Stimulated activated naive CD8-positive, alpha-beta T cell treated with anti-CD3 and anti-CD28 coated beads, Interleukin-15, amount 100 ng/mL, for 72 hours (primary cell): ENCODE data around the gene ZNF2.

Experiments
- ATAC-seq: fragments of 150-1000 bp; cut with Tn5 transposase; 2 replicates; pipeline ENCODE4 v1.10.0; 2021; ENCODE audit warnings: mild to moderate bottlenecking, moderate library complexity
- DNase-seq, 2 donors: peaks; one replicate each; pipeline ENCODE4 v3.0.0; 2021 to 2022
- H3K27ac Mint-ChIP-seq, 2 donors: one replicate each; pipeline ENCODE4 v1.8.0; 2022; ENCODE audit warnings: mild to moderate bottlenecking in 2 of 2, mixed read lengths in 2 of 2, moderate library complexity in 2 of 2
- H3K27me3 Mint-ChIP-seq: one replicate; pipeline ENCODE4 v1.8.0; 2022; ENCODE audit warnings: mixed read lengths
- H3K4me1 Mint-ChIP-seq: one replicate; pipeline ENCODE4 v1.8.0; 2022; ENCODE audit warnings: mild to moderate bottlenecking, mixed read lengths
- H3K4me3 Mint-ChIP-seq, 2 donors: one replicate each; pipeline ENCODE4 v1.8.0; 2022; ENCODE audit warnings: mild to moderate bottlenecking in 2 of 2, mixed read lengths in 2 of 2, moderate library complexity in 1 of 2
- H3K9me3 Mint-ChIP-seq, 2 donors: one replicate each; pipeline ENCODE4 v1.8.0; 2022; ENCODE audit warnings: mixed read lengths in 2 of 2

ZNF2 gene

GRCh38 chr2:95165371-95166064 lies at the start of gene ZNF2:
TSS of gene ZNF2 (plus strand) at chr2:95165809. CDS start at chr2:95176227, 10,418 bp downstream.
- ATAC-seq (peak; percentile 96), DNase-seq (peak; percentile 91 to 95)
- Mint-ChIP-seq H3K9me3 (no peaks in the 10 kb centered on the region), H3K27me3 (no peaks in the 10 kb centered on the region), H3K4me1 (peaks cover 51% of the 10 kb centered on the region), H3K4me3 (peak within 1 kb of the TSS; percentile 93 to 97), H3K27ac (peak within 1 kb of the TSS; percentile 92 to 99)

GRCh38 chr2:95121093-95121406 lies 44.6 kb upstream of the ZNF2 start:
- DNase-seq = no peak
- Mint-ChIP-seq H3K4me3 (peak overlapping the region; percentile 95 to 97), H3K27me3 (no peaks in the 10 kb centered on the region), H3K9me3 (no peaks in the 10 kb centered on the region), H3K27ac (peak overlapping the region; percentile 98), H3K4me1 (peaks cover 49% of the 10 kb centered on the region)
- no peak for ATAC-seq

GRCh38 chr2:95121407-95122196 lies 44.0 kb upstream of the ZNF2 start, which contains the start of gene MRPS5:
TSS of gene MRPS5 (minus strand) at chr2:95121808. CDS start at chr2:95121791, 17 bp downstream.
- H3K4me3 Mint-ChIP-seq = peak within 1 kb of the TSS; percentile 95 to 97
- peak; percentile 95 for ATAC-seq
- H3K4me1 Mint-ChIP-seq = peaks cover 49% of the 10 kb centered on the region
- no peaks in the 10 kb centered on the region for H3K9me3 Mint-ChIP-seq
- peak; percentile 87 to 91 for DNase-seq
- peak within 1 kb of the TSS; percentile 98 for H3K27ac Mint-ChIP-seq
- H3K27me3 Mint-ChIP-seq = no peaks in the 10 kb centered on the region

- Mint-ChIP-seq H3K9me3 (no peaks in the 10 kb centered on the region), H3K27ac (peak overlapping the region; percentile 91 to 98), H3K4me1 (peaks cover 46% of the 10 kb centered on the region), H3K4me3 (peak overlapping the region; percentile 95 to 97), H3K27me3 (no peaks in the 10 kb centered on the region)
- DNase-seq = no peak
- ATAC-seq = peak; percentile 4
Observed at GRCh38 chr2:95122197-95122551, 43.4 kb upstream of the ZNF2 start.

GRCh38 chr2:95138702-95139101 lies 26.9 kb upstream of the ZNF2 start:
- no peaks in the 10 kb centered on the region for H3K4me1 Mint-ChIP-seq
- no peak overlapping the region for H3K4me3 Mint-ChIP-seq
- H3K27ac Mint-ChIP-seq = no peak overlapping the region
- DNase-seq (no peak), ATAC-seq (no peak)
- H3K27me3 Mint-ChIP-seq = no peaks in the 10 kb centered on the region
- H3K9me3 Mint-ChIP-seq = peaks cover 35 to 63% of the 10 kb centered on the region in 2 donors

GRCh38 chr2:95143838-95144237 lies 21.8 kb upstream of the ZNF2 start:
- Mint-ChIP-seq H3K4me1 (no peaks in the 10 kb centered on the region), H3K27me3 (no peaks in the 10 kb centered on the region), H3K27ac (no peak overlapping the region), H3K9me3 (peaks cover 43 to 64% of the 10 kb centered on the region in 2 donors), H3K4me3 (no peak overlapping the region)
- DNase-seq = no peak
- no peak for ATAC-seq

GRCh38 chr2:95149397-95149984 lies 16.1 kb upstream of the ZNF2 start:
- Mint-ChIP-seq H3K4me3 (no peak overlapping the region), H3K4me1 (no peaks in the 10 kb centered on the region), H3K27me3 (no peaks in the 10 kb centered on the region), H3K27ac (no peak overlapping the region), H3K9me3 (peaks cover 48 to 75% of the 10 kb centered on the region in 2 donors)
- ATAC-seq (no peak), DNase-seq (no peak)

GRCh38 chr2:95158441-95158840 lies 7.2 kb upstream of the ZNF2 start:
- DNase-seq = no peak
- peaks cover 29% of the 10 kb centered on the region for H3K4me1 Mint-ChIP-seq
- ATAC-seq = no peak
- peak overlapping the region in 1 of 2 donors; percentile 92 for H3K27ac Mint-ChIP-seq
- peaks cover 10 to 19% of the 10 kb centered on the region in 2 donors for H3K9me3 Mint-ChIP-seq
- H3K27me3 Mint-ChIP-seq = no peaks in the 10 kb centered on the region
- peak overlapping the region; percentile 82 to 92 for H3K4me3 Mint-ChIP-seq

GRCh38 chr2:95158891-95159619 lies 6.6 kb upstream of the ZNF2 start:
- Mint-ChIP-seq H3K9me3 (peaks cover 10 to 19% of the 10 kb centered on the region in 2 donors), H3K4me1 (peaks cover 35% of the 10 kb centered on the region), H3K4me3 (peak overlapping the region; percentile 82 to 92), H3K27me3 (no peaks in the 10 kb centered on the region), H3K27ac (peak overlapping the region; percentile 92)
- ATAC-seq (peak; percentile 84), DNase-seq (peak; percentile 40 to 42)

GRCh38 chr2:95159690-95160449 lies 5.7 kb upstream of the ZNF2 start, which contains the start of gene ZNF514:
TSS of gene ZNF514 (minus strand) at chr2:95159848. CDS start at chr2:95153253, 6,595 bp downstream.
- peak within 1 kb of the TSS; percentile 92 for H3K27ac Mint-ChIP-seq

GRCh38 chr2:95165030-95165370 lies 609 bp upstream of the ZNF2 start:
- H3K4me3 Mint-ChIP-seq = peak overlapping the region; percentile 93 to 97
- H3K27ac Mint-ChIP-seq = peak overlapping the region; percentile 92 to 99
- DNase-seq = no peak
- ATAC-seq = peak; percentile 6
- no peaks in the 10 kb centered on the region for H3K27me3 Mint-ChIP-seq
- H3K9me3 Mint-ChIP-seq = no peaks in the 10 kb centered on the region
- peaks cover 54% of the 10 kb centered on the region for H3K4me1 Mint-ChIP-seq

More at GRCh38 chr2:95159690-95160449, 5.7 kb upstream of the ZNF2 start, which contains the start of gene ZNF514:
- Mint-ChIP-seq H3K4me1 (peaks cover 42% of the 10 kb centered on the region), H3K9me3 (peaks cover 10 to 14% of the 10 kb centered on the region in 2 donors), H3K4me3 (peak within 1 kb of the TSS; percentile 94 to 95), H3K27me3 (no peaks in the 10 kb centered on the region)
- ATAC-seq (peak; percentile 90), DNase-seq (peak; percentile 74)

- Mint-ChIP-seq H3K4me3 (peak overlapping the region; percentile 93 to 97), H3K27ac (peak overlapping the region; percentile 10 to 99), H3K27me3 (no peaks in the 10 kb centered on the region), H3K9me3 (no peaks in the 10 kb centered on the region), H3K4me1 (peaks cover 51% of the 10 kb centered on the region)
- ATAC-seq (peak; percentile 30), DNase-seq (no peak)
Observed at GRCh38 chr2:95166065-95166763, 605 bp downstream of the ZNF2 start.

- no peak overlapping the region for H3K27ac Mint-ChIP-seq
- ATAC-seq = no peak
- no peak for DNase-seq
- H3K4me1 Mint-ChIP-seq = peaks cover 14% of the 10 kb centered on the region
- H3K27me3 Mint-ChIP-seq = no peaks in the 10 kb centered on the region
- no peak overlapping the region for H3K4me3 Mint-ChIP-seq
- no peaks in the 10 kb centered on the region for H3K9me3 Mint-ChIP-seq
Observed at GRCh38 chr2:95171902-95172301, 6.3 kb downstream of the ZNF2 start.

GRCh38 chr2:95174031-95174542 lies 8.5 kb downstream of the ZNF2 start:
- Mint-ChIP-seq H3K4me1 (no peaks in the 10 kb centered on the region), H3K4me3 (no peak overlapping the region), H3K9me3 (peaks cover 0 to 15% of the 10 kb centered on the region in 2 donors), H3K27me3 (no peaks in the 10 kb centered on the region), H3K27ac (no peak overlapping the region)
- DNase-seq = no peak
- ATAC-seq = no peak
